Hepatocyte (in vitro differentiated cells): ENCODE results near the gene CDK19.

ENCODE experiments used
- EZH2 ChIP-seq: fragments of 200-600 bp; sonication (generic); IDR thresholded peaks from 2 replicates; pipeline ENCODE4 v1.6.1; 2016; ENCODE audit warnings: antibody characterized with exemption, mild to moderate bottlenecking, borderline replicate concordance
- TF ChIP-seq, protein P1 (sequence below): fragments of 200-600 bp; sonication (generic); IDR thresholded peaks from 2 replicates; pipeline ENCODE4 v1.5.1; 2016; ENCODE audit warnings: antibody characterized with exemption, mild to moderate bottlenecking; ENCODE audit not compliant: poor library complexity

DNA sequence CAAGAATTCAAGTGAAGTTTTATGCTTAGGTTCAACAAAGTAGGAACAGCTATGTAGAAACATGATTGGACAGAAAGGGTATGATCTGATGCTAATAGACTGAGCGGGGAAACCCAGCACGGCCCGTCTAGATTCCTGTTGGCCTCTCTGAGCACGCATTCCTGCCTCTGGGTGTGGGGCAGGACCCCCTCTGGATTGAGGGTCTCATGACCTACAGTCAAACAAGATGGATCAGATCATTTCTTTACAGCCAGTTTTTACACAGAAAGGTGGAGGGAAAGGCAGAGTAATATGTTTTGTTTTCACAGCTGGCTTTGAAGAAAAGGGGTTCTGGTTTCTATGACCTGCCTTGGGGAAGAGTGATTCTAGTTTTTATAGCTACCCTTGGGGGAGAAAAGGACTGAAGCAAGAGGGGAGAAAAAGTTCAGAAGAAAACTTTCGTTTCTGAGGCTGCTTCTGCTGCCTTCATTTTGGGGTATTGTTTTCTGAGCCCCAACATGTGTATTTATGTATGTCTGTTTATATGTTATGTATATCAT lies 239.3 kb downstream of the CDK19 start:
- TF ChIP-seq, protein P1, sequence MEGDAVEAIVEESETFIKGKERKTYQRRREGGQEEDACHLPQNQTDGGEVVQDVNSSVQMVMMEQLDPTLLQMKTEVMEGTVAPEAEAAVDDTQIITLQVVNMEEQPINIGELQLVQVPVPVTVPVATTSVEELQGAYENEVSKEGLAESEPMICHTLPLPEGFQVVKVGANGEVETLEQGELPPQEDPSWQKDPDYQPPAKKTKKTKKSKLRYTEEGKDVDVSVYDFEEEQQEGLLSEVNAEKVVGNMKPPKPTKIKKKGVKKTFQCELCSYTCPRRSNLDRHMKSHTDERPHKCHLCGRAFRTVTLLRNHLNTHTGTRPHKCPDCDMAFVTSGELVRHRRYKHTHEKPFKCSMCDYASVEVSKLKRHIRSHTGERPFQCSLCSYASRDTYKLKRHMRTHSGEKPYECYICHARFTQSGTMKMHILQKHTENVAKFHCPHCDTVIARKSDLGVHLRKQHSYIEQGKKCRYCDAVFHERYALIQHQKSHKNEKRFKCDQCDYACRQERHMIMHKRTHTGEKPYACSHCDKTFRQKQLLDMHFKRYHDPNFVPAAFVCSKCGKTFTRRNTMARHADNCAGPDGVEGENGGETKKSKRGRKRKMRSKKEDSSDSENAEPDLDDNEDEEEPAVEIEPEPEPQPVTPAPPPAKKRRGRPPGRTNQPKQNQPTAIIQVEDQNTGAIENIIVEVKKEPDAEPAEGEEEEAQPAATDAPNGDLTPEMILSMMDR: no peak
- TF ChIP-seq EZH2: no peak
